PC-9 (cell line): ENCODE measurements around the gene TNIK.

Source experiments
- EZH2 ChIP-seq: fragments of 200-600 bp; sonication (generic); IDR thresholded peaks from 2 replicates; pipeline ENCODE4 v1.8.0; 2017; ENCODE audit warnings: antibody characterized with exemption, low read depth
- TF ChIP-seq, protein P1 (sequence below): fragments of 200-600 bp; sonication (generic); conservative IDR thresholded peaks from 2 replicates; pipeline ENCODE4 v1.6.1; 2017; ENCODE audit warnings: mixed run types, antibody characterized with exemption, mild to moderate bottlenecking, moderate library complexity

DNA sequence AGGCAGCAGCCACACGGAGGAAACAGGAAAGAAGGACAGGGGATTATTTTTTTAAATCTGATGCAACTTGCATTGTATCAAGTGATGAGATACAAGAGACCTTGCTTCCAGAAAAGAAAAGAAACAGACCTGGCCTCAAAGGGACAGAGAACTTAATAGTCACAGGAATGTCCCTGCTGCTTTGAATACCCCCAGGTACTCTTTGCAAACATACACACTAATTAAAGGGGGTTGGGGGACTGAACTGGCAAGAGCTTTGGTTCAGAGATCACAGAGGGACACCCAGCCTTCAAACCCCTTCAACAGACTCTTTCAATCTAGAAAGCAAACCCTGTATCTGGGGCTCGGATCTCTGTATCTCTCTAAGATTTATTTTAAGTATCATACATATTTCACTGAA is 18.0 kb downstream of the TNIK start:
- TF ChIP-seq, protein P1, sequence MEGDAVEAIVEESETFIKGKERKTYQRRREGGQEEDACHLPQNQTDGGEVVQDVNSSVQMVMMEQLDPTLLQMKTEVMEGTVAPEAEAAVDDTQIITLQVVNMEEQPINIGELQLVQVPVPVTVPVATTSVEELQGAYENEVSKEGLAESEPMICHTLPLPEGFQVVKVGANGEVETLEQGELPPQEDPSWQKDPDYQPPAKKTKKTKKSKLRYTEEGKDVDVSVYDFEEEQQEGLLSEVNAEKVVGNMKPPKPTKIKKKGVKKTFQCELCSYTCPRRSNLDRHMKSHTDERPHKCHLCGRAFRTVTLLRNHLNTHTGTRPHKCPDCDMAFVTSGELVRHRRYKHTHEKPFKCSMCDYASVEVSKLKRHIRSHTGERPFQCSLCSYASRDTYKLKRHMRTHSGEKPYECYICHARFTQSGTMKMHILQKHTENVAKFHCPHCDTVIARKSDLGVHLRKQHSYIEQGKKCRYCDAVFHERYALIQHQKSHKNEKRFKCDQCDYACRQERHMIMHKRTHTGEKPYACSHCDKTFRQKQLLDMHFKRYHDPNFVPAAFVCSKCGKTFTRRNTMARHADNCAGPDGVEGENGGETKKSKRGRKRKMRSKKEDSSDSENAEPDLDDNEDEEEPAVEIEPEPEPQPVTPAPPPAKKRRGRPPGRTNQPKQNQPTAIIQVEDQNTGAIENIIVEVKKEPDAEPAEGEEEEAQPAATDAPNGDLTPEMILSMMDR, result no peak
- TF ChIP-seq EZH2, result no peak
